NCI-H146 (cell line): Measurements from ENCODE around the gene TECR.
"Not testable (repeated sequence)": the region's sequence is repeated elsewhere in the genome, so short reads cannot be mapped to it uniquely, and the experiment has no call there.

Experiments
- DNase-seq: peaks from one replicate; lab custom pipeline; 2025; lab: John Stamatoyannopoulos, UW

The TECR gene

GRCh38 chr19:14561249-14561648 is 31.9 kb downstream of the TECR start:
- no peak for DNase-seq

DNA sequence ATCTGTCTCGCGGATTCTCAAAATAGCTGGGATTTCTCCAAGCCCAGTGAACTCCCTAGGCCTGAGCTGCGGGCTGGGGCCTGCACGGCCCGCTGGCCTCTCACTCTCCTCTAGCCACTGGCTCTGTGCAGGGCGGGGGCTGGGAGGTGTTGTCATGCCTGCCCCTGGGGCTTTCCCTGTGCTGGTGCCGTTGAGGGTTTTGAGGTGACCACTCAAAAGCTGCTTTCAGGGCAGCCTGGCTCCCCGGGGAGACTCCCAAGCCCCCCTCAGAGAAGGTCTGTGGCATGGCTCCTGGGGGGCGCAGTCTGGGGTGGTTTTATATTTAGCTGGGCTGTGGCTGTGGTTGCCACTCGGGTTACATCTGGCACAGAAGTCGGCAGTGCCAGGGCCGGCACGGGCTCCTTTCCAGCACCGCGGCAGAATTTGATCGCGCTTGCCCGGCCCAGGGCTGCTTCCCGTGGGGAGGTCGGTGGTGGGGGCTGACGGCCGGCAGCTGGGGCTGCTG is 32.5 kb downstream of the TECR start:
- no peak for DNase-seq

DNA sequence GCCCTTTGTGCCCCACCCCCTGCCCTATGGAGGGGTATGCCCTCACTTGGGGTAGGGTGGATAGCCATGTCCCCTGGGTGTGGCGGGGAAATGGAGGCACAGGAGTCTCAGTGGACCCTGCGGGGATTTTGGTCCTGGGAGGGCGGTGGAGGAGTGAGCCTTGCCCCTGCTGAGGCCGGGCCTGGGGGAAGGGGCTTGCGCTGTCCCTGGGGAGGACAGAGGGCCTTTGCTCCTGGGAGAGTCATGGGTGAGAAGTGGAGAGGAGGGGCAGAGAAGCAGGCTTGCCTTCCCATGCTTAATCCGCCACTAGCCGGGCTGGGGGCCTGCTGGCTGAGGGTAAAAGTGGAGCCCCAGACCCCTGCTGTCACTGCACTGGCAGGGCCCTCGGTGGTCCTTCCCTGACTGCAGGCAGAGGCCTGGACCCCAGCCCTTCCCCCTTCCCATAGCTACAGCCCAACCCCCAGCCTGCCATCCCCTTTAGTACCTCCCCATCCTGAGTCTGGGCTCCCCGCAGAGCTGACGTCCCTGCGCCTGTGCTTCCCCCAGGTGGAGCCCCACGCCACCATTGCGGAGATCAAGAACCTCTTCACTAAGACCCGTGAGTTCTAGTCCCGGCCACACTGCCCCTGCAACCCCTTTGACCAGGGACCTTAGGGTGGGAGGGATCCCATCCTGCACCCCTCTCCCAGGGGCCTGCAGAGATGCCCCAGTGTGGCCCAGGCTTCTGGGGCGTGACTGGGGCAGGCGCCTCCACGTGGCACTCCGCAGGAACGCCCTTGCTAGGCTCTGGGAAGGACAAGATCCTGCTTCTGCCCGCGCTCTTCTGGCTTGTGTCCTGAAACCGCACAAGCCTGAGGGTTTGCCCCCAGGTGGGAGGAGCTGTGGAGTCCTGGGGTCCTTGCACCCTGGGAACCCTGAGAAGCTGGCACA is 33.5 kb downstream of the TECR start:
- DNase-seq: no peak

- no peak for DNase-seq
These were observed 34.2 kb downstream of the TECR start for GRCh38 chr19:14563590-14563926.

DNA sequence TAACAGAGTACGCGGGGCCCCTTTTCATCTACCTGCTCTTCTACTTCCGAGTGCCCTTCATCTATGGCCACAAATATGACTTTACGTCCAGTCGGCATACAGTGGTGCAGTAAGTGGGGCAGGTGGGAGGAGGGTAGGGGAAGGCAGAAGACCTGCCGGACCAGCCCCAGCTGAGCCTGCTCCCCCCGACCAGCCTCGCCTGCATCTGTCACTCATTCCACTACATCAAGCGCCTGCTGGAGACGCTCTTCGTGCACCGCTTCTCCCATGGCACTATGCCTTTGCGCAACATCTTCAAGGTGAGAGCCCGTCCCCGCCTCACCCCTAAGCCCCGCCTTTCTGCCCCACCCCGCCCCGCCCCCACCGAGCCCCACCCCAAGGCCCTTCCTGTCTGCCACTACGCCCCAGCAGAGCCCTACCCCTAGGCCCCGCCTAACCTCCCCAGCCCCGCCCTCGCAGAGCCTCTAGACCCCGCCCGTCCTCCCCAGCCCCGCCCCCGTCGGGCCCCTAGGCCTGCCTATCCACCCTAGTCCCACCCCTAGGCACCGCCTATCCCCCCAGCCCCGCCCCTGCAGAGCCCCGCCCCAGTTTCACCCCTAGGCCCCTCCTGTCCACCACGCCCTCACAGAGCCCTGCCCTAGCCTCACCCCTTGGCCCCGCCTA is 34.7 kb downstream of the TECR start:
- DNase-seq: peak; percentile 32

GRCh38 chr19:14564652-14565297 is 35.4 kb downstream of the TECR start:
- not testable (repeated sequence) for DNase-seq

- DNase-seq: no peak
These were observed 35.9 kb downstream of the TECR start for GRCh38 chr19:14565298-14565679.

GRCh38 chr19:14565765-14566711 is 36.6 kb downstream of the TECR start:
- DNase-seq: no peak

DNA sequence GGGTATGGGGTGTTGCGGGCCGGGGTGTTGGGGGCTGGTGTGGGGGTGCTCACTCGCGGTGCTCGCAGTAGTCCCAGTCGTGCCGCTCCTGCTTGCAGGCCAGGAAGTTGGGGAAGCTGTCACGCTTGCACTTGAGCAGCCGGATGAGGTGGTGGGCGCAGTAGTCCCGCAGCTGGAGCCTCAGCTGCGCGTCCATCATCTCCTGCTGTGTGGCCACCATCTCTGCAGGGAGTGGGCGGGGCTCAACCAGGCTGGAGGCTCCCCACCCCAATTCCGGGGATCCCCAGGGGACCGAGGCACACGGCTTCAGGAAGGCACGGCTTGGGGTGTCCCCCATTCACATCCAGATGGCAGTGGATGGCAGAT is 37.3 kb downstream of the TECR start:
- no peak for DNase-seq

DNA sequence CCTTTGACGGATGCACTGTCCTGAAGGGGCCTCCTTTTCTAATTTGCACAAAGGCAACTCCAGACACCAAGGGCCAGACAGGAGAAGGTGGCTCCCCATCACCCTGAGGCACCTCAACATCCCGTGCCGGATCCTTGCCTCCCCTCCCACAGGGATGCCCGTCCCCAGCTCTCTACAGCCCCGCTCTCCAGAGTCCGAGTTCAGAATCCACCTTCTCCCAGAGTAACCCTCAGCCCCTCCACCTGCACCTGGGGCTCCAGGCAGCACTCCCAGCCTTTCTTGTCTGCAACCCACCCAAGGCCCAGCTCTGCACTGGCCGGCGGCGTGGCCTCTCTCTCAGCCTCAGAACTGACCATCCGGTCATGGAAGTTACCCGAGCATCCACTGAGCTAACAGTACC is 37.7 kb downstream of the TECR start:
- no peak for DNase-seq

GRCh38 chr19:14570864-14571527 is 41.6 kb downstream of the TECR start:
- no peak for DNase-seq

DNA sequence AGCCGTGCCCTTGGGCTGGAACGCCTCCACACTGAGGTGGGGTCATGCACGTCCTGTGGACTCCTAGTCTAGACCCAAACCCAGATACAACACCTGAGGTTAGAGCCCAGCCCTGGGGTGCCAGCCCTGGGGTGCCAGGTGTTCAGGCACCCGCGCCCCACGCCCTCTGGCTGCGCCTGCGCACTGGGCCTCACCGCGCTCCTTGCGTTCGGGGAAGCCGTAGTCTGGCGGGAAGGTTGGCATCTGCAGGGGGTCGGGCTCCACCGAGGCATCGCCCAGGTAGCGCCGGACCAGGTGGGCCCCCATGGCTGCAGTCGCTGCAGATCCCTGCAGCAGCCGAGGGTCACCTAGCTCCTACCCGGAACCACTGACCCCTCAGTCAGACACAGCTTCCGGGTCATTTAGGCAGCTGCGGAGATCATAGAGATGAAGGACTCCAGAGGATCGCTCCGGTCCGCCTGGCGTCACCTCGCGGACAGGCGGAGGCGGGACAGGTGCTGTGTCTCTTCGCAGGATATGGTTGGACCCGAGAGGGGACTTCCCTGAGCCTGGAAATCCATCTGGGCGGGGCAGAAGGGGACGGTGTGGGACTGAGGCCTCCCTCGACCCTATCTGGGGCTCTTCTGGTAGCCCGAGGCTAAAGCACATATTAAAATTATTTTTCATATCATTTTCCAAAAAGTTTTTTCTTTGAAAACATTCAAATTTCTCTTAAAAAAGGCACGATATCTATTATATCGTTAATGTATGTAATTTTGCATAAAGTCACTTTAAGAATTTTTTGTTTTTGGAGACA is 42.5 kb downstream of the TECR start, which contains the start of gene NDUFB7:
TSS of gene NDUFB7 (minus strand) at position 372 of the 796 bp plus-strand sequence. CDS start at position 306, 66 bp downstream.
- DNase-seq: peak; percentile 97

- no peak for DNase-seq
These were observed 46.1 kb downstream of the TECR start for GRCh38 chr19:14575428-14575980.

GRCh38 chr19:14576363-14576762 is 47.0 kb downstream of the TECR start:
- DNase-seq: no peak

DNA sequence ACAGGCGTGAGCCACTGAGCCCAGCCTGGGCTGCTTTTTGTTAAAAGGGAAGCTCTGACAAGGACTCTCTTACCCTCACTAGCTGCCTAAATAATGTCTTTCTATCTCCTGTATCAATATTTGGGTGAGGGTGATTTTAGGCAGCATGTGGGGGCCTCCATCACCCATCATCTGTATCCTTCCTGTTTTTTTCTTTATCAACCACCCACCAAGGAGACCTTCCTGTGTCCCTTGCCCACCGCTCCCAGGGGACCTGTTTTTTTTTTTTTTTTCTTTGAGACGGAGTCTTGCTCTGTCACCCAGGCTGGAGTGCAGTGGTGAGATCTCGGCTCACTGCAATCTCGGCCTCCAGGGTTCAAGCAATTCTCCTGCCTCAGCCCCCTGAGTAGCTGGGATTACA is 47.9 kb downstream of the TECR start:
- DNase-seq: no peak

- no peak for DNase-seq
These were observed 48.6 kb downstream of the TECR start for GRCh38 chr19:14577885-14578427.

DNA sequence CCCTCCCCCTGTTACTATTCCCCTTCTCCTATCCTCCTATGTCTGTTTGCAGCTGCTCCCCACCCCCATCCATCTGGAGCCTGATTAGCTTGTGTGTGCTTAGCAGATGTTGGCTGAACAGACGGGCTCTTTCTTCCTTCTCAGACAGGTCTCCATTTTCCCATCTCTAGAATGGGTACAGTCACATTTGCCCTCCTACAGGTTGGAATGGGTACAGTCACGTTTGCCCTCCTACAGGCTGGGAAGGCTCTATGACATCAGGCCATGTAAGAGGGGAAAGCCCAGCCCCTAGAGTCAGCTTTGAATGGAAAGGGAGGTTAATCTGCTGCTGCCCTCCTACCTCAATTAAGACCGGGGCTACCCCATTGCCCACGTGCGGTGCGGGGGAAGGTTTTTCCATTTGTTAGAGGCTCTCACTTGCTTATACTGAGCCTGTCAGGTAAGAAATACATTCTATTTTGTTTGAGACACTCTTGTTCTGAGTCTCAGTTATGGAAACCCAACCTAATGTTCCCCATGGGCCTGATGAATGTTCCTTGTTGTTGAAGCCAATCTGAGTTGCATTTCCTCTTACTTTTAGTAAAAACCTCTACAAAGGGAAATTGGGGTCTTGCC is 51.3 kb downstream of the TECR start:
- DNase-seq: no peak

GRCh38 chr19:14582894-14583340 is 53.5 kb downstream of the TECR start, which contains the start of gene CLEC17A:
Gene CLEC17A (plus strand): TSS chr19:14583084. CDS start chr19:14583161, 77 bp downstream.
- DNase-seq: no peak

- not testable (repeated sequence) for DNase-seq
These were observed 55.0 kb downstream of the TECR start for GRCh38 chr19:14584372-14584771.
